Measurements from ENCODE around the gene PTPRD. TPM values are rescaled to one million over a fixed set of nuclear protein-coding genes. Genes with fewer than 3 reads are reported as not detected.

The PTPRD gene
- total RNA-seq, 1 donor from 2014 or later: 139 TPM

GRCh38 chr9:8338767-8339510 is 2273.9 kb downstream of the PTPRD start:
- no peak overlapping the region for H3K4me3 Mint-ChIP-seq
- no peak for DNase-seq (ENCODE audit: low read depth, low spot score)
- H3K27ac Mint-ChIP-seq (ENCODE audit: unreplicated experiment): no peak overlapping the region
- peaks cover 4% of the 10 kb centered on the region for H3K9me3 Mint-ChIP-seq
- no peaks in the 10 kb centered on the region for H3K4me1 Mint-ChIP-seq
- peaks cover 36% of the 10 kb centered on the region for H3K36me3 Mint-ChIP-seq (ENCODE audit: low read depth)
- H3K27me3 Mint-ChIP-seq (ENCODE audit: low read depth): no peaks in the 10 kb centered on the region
- TF ChIP-seq, protein P1, sequence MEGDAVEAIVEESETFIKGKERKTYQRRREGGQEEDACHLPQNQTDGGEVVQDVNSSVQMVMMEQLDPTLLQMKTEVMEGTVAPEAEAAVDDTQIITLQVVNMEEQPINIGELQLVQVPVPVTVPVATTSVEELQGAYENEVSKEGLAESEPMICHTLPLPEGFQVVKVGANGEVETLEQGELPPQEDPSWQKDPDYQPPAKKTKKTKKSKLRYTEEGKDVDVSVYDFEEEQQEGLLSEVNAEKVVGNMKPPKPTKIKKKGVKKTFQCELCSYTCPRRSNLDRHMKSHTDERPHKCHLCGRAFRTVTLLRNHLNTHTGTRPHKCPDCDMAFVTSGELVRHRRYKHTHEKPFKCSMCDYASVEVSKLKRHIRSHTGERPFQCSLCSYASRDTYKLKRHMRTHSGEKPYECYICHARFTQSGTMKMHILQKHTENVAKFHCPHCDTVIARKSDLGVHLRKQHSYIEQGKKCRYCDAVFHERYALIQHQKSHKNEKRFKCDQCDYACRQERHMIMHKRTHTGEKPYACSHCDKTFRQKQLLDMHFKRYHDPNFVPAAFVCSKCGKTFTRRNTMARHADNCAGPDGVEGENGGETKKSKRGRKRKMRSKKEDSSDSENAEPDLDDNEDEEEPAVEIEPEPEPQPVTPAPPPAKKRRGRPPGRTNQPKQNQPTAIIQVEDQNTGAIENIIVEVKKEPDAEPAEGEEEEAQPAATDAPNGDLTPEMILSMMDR (conservative IDR thresholded peaks at IDR 0.05): no peak

DNA sequence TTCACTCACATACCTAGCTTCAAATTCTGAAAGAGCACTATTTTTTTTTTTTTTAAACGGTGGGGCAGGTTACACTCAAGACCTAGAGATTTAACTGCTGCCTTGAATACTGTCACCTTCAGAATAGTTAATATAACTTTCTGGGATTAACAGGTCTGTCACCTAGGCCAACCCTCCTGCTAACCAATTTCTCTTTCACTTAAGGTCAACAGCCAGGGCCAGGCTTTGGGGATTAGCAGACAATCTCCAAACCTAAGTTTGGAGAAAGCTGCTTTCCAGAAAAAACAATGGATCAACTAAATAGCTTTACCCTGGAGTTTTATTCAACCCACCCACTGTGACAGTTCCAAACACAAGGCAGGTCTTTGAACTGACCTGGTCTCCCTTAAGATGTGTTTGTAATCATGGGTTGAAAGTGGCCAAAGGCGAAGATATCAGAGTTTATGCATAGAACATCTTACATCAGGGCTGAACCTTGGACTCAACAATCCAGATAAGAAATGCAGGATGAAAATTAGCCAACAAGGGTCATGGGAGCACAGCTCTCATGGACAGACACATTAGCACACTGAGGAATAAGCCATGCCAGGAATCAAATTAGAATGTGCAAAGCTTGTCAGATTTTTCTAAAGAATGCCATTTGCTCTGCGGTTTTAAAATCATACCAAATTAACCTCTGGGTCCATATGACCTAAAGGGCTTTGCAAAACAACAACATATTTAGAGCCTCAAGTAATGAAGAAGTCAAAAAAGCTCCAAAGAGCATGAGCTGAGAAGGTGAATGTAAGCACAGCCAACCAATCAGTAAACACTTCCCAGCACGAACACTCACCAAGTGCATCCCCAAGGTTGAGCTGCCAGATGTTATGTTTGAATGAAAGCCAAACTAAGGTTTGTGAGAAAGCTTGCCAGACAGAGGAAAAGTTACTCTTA is 2274.7 kb downstream of the PTPRD start:
- H3K27me3 Mint-ChIP-seq (ENCODE audit: low read depth): no peaks in the 10 kb centered on the region
- H3K4me3 Mint-ChIP-seq: no peak overlapping the region
- TF ChIP-seq, protein P1 (conservative IDR thresholded peaks at IDR 0.05): no peak
- H3K4me1 Mint-ChIP-seq: no peaks in the 10 kb centered on the region
- peaks cover 8% of the 10 kb centered on the region for H3K9me3 Mint-ChIP-seq
- no peak for DNase-seq (ENCODE audit: low read depth, low spot score)
- H3K36me3 Mint-ChIP-seq (ENCODE audit: low read depth): peaks cover 42% of the 10 kb centered on the region
- H3K27ac Mint-ChIP-seq (ENCODE audit: unreplicated experiment): no peak overlapping the region

DNA sequence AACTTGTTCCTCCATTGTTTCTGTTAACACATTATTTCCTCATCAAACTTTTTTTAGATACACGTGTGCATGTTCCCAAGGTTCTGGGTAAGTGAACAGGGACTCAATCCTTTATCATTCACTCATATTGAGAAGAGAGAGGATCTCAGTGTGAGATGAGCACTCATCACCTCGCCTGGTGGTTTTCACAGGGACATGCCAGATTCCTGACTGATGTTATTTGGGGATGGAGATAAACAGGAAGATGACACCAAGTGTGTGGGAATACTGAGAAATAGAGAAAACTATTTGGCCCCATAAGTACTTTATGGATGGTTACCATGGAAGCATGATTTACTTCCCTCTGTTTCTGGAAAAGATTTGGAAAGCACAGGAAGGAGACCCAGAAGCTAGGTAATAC is 2279.9 kb downstream of the PTPRD start:
- TF ChIP-seq, protein P1 (conservative IDR thresholded peaks at IDR 0.05): no peak
- DNase-seq (ENCODE audit: low read depth, low spot score): no peak
- Mint-ChIP-seq H3K27me3 (ENCODE audit: low read depth) (no peaks in the 10 kb centered on the region), H3K4me1 (no peaks in the 10 kb centered on the region), H3K4me3 (no peak overlapping the region), H3K36me3 (ENCODE audit: low read depth) (peaks cover 61% of the 10 kb centered on the region), H3K9me3 (peaks cover 12% of the 10 kb centered on the region), H3K27ac (ENCODE audit: unreplicated experiment) (no peak overlapping the region)

GRCh38 chr9:8332331-8332650 is 2280.5 kb downstream of the PTPRD start:
- H3K36me3 Mint-ChIP-seq (ENCODE audit: low read depth): peaks cover 63% of the 10 kb centered on the region
- no peaks in the 10 kb centered on the region for H3K4me1 Mint-ChIP-seq
- H3K27me3 Mint-ChIP-seq (ENCODE audit: low read depth): no peaks in the 10 kb centered on the region
- H3K4me3 Mint-ChIP-seq: no peak overlapping the region
- H3K27ac Mint-ChIP-seq (ENCODE audit: unreplicated experiment): no peak overlapping the region
- DNase-seq (ENCODE audit: low read depth, low spot score): no peak
- peaks cover 12% of the 10 kb centered on the region for H3K9me3 Mint-ChIP-seq
- TF ChIP-seq, protein P1 (conservative IDR thresholded peaks at IDR 0.05): no peak

DNA sequence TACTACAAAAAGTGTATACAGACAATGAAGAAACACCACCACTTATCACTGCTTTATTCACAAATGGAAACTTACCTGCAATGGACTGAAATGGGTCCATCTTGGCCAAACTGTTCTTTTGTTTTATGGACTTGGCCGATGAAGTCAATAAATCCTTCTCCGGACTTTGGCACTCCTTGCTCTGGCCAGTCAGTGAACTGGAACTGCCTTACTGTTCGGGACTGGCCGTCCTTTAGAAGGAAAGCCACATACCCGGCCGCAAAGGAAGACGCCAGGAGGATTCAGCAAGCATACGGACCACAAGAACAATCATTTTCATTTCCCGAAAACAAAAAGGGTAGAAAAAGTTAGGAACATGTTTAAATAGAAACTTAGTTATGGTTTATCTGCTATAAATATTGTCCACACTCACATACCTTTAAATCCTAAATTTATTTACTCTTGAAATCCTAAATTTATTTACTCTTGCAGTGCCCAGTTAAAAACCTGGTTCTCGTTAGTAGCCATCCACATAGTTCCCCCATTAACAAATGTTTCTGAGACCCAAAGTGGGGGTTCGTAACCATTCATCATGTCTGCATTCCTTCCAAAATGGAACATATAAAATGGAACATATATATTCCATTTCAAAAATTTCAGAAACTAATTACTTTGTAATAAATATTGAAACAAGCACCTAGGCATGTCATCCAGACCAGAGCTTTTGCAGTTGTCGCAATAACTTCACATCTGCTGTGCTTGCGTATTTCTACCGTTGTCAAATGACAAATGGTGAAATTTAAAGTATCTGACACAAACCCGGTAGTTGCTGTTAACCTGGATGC is 2281.1 kb downstream of the PTPRD start:
- DNase-seq (ENCODE audit: low read depth, low spot score): no peak
- Mint-ChIP-seq H3K4me3 (no peak overlapping the region), H3K27ac (ENCODE audit: unreplicated experiment) (no peak overlapping the region), H3K27me3 (ENCODE audit: low read depth) (no peaks in the 10 kb centered on the region), H3K36me3 (ENCODE audit: low read depth) (peaks cover 61% of the 10 kb centered on the region), H3K4me1 (no peaks in the 10 kb centered on the region), H3K9me3 (peaks cover 11% of the 10 kb centered on the region)
- TF ChIP-seq, protein P1 (conservative IDR thresholded peaks at IDR 0.05): no peak

Data from neural crest cell (in vitro differentiated cells).